GM18868 (cell line): Measurements from ENCODE around the gene PLCL1.

Source experiments
- ATAC-seq: cut with Tn5 transposase; IDR thresholded peaks from one replicate; pipeline ENCODE4 v1.9.1; 2021; ENCODE audit warnings: mild to moderate bottlenecking, moderate library complexity; ENCODE audit not compliant: unreplicated experiment

The PLCL1 gene

GRCh38 chr2:197804049-197804757 lies at the start of gene PLCL1:
Gene PLCL1, plus strand, starts transcription at chr2:197804593.
- peak; percentile 99 for ATAC-seq

- no peak for ATAC-seq
These were observed 45.4 kb upstream of the PLCL1 start for GRCh38 chr2:197759013-197759412.

- no peak for ATAC-seq
These were observed 44.6 kb upstream of the PLCL1 start for GRCh38 chr2:197759625-197760292.

- ATAC-seq, result no peak
These were observed 44.1 kb upstream of the PLCL1 start for GRCh38 chr2:197760293-197760657.

GRCh38 chr2:197777823-197778407 lies 26.5 kb upstream of the PLCL1 start:
- no peak for ATAC-seq

GRCh38 chr2:197779261-197779660 lies 25.1 kb upstream of the PLCL1 start:
- no peak for ATAC-seq

GRCh38 chr2:197782126-197782525 lies 22.3 kb upstream of the PLCL1 start:
- ATAC-seq, result no peak

- no peak for ATAC-seq
These were observed 19.1 kb upstream of the PLCL1 start, which contains the start of gene BOLL for GRCh38 chr2:197784956-197785941. Gene BOLL, minus strand, starts transcription at chr2:197785319. Its CDS starts 3,469 bp downstream, at chr2:197781850.

- ATAC-seq, result peak; percentile 72
These were observed 18.1 kb upstream of the PLCL1 start for GRCh38 chr2:197786010-197786877.

GRCh38 chr2:197793456-197793855 lies 10.9 kb upstream of the PLCL1 start:
- ATAC-seq, result no peak

- ATAC-seq, result no peak
These were observed 9.1 kb upstream of the PLCL1 start for GRCh38 chr2:197795277-197795676.

GRCh38 chr2:197798187-197798586 lies 6.2 kb upstream of the PLCL1 start:
- no peak for ATAC-seq

GRCh38 chr2:197799068-197799467 lies 5.3 kb upstream of the PLCL1 start:
- no peak for ATAC-seq

- no peak for ATAC-seq
These were observed 4.3 kb upstream of the PLCL1 start for GRCh38 chr2:197800091-197800490.

- no peak for ATAC-seq
These were observed 3.4 kb upstream of the PLCL1 start for GRCh38 chr2:197801033-197801432.

GRCh38 chr2:197803033-197803444 lies 1.4 kb upstream of the PLCL1 start:
- peak; percentile 37 for ATAC-seq

GRCh38 chr2:197804758-197805714 lies 643 bp downstream of the PLCL1 start:
- peak; percentile 22 for ATAC-seq

GRCh38 chr2:197805715-197806633 lies 1.6 kb downstream of the PLCL1 start:
- no peak for ATAC-seq
